Liver (tissue), 9 donors: Measurements from ENCODE around the gene DZIP3. TPM values are rescaled to one million over a fixed set of nuclear protein-coding genes. Genes with fewer than 3 reads are reported as not detected.
"Not testable (repeated sequence)": the region's sequence is repeated elsewhere in the genome, so short reads cannot be mapped to it uniquely, and the experiment has no call there.

Experiments used
- DNase-seq: peaks from one replicate; pipeline ENCODE4 v3.0.0-alpha.2; 2017; ENCODE audit warnings: low spot score
- H3K27ac ChIP-seq, 2 donors: one replicate each; pipeline ENCODE4 v1.7.0; 2013; ENCODE audit warnings: inconsistent platforms in 2 of 2, low read length in 2 of 2, control low read depth in 1 of 2, low read depth in 1 of 2, mild to moderate bottlenecking in 1 of 2
- H3K27me3 ChIP-seq, 4 donors: one replicate each; pipeline versions ENCODE4 v1.6.1 to v1.7.0; 2013; ENCODE audit warnings: low read length in 3 of 4, inconsistent platforms in 1 of 4, mild to moderate bottlenecking in 1 of 4, moderate library complexity in 1 of 4; ENCODE audit not compliant: control insufficient read depth in 4 of 4, insufficient read depth in 4 of 4
- H3K36me3 ChIP-seq, 4 donors: one replicate each; pipeline versions ENCODE4 v1.6.1 to v1.7.0; 2013; ENCODE audit warnings: low read length in 3 of 4, mild to moderate bottlenecking in 3 of 4, low read depth in 1 of 4, moderate library complexity in 1 of 4; ENCODE audit not compliant: control insufficient read depth in 4 of 4, insufficient read depth in 3 of 4
- H3K4me1 ChIP-seq, 4 donors: one replicate each; pipeline versions ENCODE4 v1.6.1 to v1.7.0; 2013; ENCODE audit warnings: low read length in 3 of 4, mild to moderate bottlenecking in 3 of 4, moderate library complexity in 1 of 4; ENCODE audit not compliant: control insufficient read depth in 4 of 4, insufficient read depth in 4 of 4
- H3K4me3 ChIP-seq, 3 donors: one replicate each; pipeline versions ENCODE4 v1.6.1 to v1.7.0; 2013; ENCODE audit warnings: low read length in 3 of 3, control low read depth in 1 of 3, low read depth in 1 of 3, mild to moderate bottlenecking in 1 of 3
- H3K9ac ChIP-seq, 2 donors: one replicate each; pipeline ENCODE4 v1.7.0; 2013; ENCODE audit warnings: low read length in 2 of 2, mild to moderate bottlenecking in 2 of 2, moderate library complexity in 2 of 2, control low read depth in 1 of 2, low read depth in 1 of 2
- H3K9me3 ChIP-seq, 4 donors: one replicate each; pipeline versions ENCODE4 v1.6.1 to v1.7.0; 2013; ENCODE audit warnings: low read length in 3 of 4; ENCODE audit not compliant: control insufficient read depth in 4 of 4
- ATF3 ChIP-seq: IDR thresholded peaks from 2 replicates; pipeline ENCODE4 v1.6.1; 2016; ENCODE audit warnings: antibody characterized with exemption
- CTCF ChIP-seq: fragments of 150-350 bp; IDR thresholded peaks from 2 replicates; pipeline ENCODE4 v1.5.1; 2017; ENCODE audit warnings: improper control_type of control experiment, low read depth, low read length; ENCODE audit not compliant: missing input control
- EGR1 ChIP-seq, 2 donors: IDR thresholded peaks; 2 replicates each; pipeline ENCODE4 v1.6.1; 2016 to 2018; ENCODE audit warnings: antibody characterized with exemption in 2 of 2, low read depth in 2 of 2
- FOXA1 ChIP-seq: IDR thresholded peaks from 2 replicates; pipeline ENCODE4 v1.6.1; 2016; ENCODE audit warnings: antibody characterized with exemption
- FOXA2 ChIP-seq: IDR thresholded peaks from 2 replicates; pipeline ENCODE4 v1.6.1; 2016; ENCODE audit warnings: antibody characterized with exemption
- GABPA ChIP-seq, 2 donors: IDR thresholded peaks in 1 of 2; conservative IDR thresholded peaks in 1 of 2; 2 replicates each; pipeline ENCODE4 v1.6.1; 2016; ENCODE audit warnings: antibody characterized with exemption in 2 of 2, mild to moderate bottlenecking in 1 of 2, moderate library complexity in 1 of 2
- HNF4A ChIP-seq, 2 donors: conservative IDR thresholded peaks; 2 replicates each; pipeline ENCODE4 v1.6.1; 2016; ENCODE audit warnings: antibody characterized with exemption in 2 of 2, mild to moderate bottlenecking in 2 of 2
- HNF4G ChIP-seq: IDR thresholded peaks from 2 replicates; pipeline ENCODE4 v1.6.1; 2016; ENCODE audit warnings: antibody characterized with exemption
- JUND ChIP-seq, 2 donors: IDR thresholded peaks; 2 replicates each; pipeline ENCODE4 v1.6.1; 2016; ENCODE audit warnings: antibody characterized with exemption in 2 of 2
- NR2F2 ChIP-seq: IDR thresholded peaks from 2 replicates; pipeline ENCODE4 v1.6.1; 2016; ENCODE audit warnings: antibody characterized with exemption
- RAD21 ChIP-seq, 2 donors: IDR thresholded peaks; 2 replicates each; pipeline ENCODE4 v1.6.1; 2016; ENCODE audit warnings: antibody characterized with exemption in 2 of 2, mild to moderate bottlenecking in 2 of 2
- RXRA ChIP-seq, 2 donors: IDR thresholded peaks; 2 replicates each; pipeline ENCODE4 v1.6.1; 2017 to 2018; ENCODE audit warnings: antibody characterized with exemption in 2 of 2, mild to moderate bottlenecking in 1 of 2
- SP1 ChIP-seq: IDR thresholded peaks from 2 replicates; pipeline ENCODE4 v1.6.1; 2018; ENCODE audit warnings: antibody characterized with exemption, mild to moderate bottlenecking
- TAF1 ChIP-seq: conservative IDR thresholded peaks from 2 replicates; pipeline ENCODE4 v1.6.1; 2016; ENCODE audit warnings: antibody characterized with exemption, mild to moderate bottlenecking
- YY1 ChIP-seq: IDR thresholded peaks from 2 replicates; pipeline ENCODE4 v1.6.1; 2016; ENCODE audit warnings: antibody characterized with exemption, mild to moderate bottlenecking
- ZBTB33 ChIP-seq: IDR thresholded peaks from 2 replicates; pipeline ENCODE4 v1.6.1; 2016; ENCODE audit warnings: antibody characterized with exemption
- WGBS: extraction: QIAGEN DNeasy Blood & Tissue Kit; methylation state at CpG from one replicate; pipeline ENCODE4 v1.1.7; 2013; 5-methylcytosine and 5-hydroxymethylcytosine counted together
- polyA plus RNA-seq, 2 donors: library from polyadenylated mRNA; stranded (reverse) in 1 of 2; unstranded in 1 of 2; fragments of 200-250 nt in 1 of 2; fragments of >200 nt in 1 of 2; fragmentation: Nextera tagmentation in 1 of 2; extraction: Ambion mirVana in 1 of 2; gene quantifications; one replicate each; pipeline versions ENCODE4 v1.2.1 to v1.2.3, GENCODE V29; 2013 to 2015
- total RNA-seq, 2 donors: library from RNA; depleted of rRNA; stranded (reverse); fragments of >200 nt; gene quantifications; one replicate each; pipeline ENCODE4 v1.2.3, GENCODE V29; 2014
- TF ChIP-seq, protein P1 (sequence below): IDR thresholded peaks from 2 replicates; pipeline ENCODE4 v1.6.1; 2016; ENCODE audit warnings: antibody characterized with exemption, mild to moderate bottlenecking
- TF ChIP-seq, protein P2 (sequence below): IDR thresholded peaks from 2 replicates; pipeline ENCODE4 v1.6.1; 2016; ENCODE audit warnings: antibody characterized with exemption
- donor health status: healthy.
- donor health status: healthy.
- donor health status: healthy.
- donor health status: healthy.
- donor health status: healthy.

Gene DZIP3
- total and polyA plus RNA-seq, 4 donors, result 1.0 to 13.9 (median 2.7) TPM

- 99% methylated on average over 1 of the region's 1 CpG for WGBS
- H3K4me1 ChIP-seq, result no peaks in the 10 kb centered on the region
- H3K9me3 ChIP-seq, result no peaks in the 10 kb centered on the region
- no peak overlapping the region for H3K9ac ChIP-seq
- DNase-seq, result no peak
- no peak for TF ChIP-seq RXRA (IDR thresholded peaks at IDR 0.05)
- TF ChIP-seq, protein P1, sequence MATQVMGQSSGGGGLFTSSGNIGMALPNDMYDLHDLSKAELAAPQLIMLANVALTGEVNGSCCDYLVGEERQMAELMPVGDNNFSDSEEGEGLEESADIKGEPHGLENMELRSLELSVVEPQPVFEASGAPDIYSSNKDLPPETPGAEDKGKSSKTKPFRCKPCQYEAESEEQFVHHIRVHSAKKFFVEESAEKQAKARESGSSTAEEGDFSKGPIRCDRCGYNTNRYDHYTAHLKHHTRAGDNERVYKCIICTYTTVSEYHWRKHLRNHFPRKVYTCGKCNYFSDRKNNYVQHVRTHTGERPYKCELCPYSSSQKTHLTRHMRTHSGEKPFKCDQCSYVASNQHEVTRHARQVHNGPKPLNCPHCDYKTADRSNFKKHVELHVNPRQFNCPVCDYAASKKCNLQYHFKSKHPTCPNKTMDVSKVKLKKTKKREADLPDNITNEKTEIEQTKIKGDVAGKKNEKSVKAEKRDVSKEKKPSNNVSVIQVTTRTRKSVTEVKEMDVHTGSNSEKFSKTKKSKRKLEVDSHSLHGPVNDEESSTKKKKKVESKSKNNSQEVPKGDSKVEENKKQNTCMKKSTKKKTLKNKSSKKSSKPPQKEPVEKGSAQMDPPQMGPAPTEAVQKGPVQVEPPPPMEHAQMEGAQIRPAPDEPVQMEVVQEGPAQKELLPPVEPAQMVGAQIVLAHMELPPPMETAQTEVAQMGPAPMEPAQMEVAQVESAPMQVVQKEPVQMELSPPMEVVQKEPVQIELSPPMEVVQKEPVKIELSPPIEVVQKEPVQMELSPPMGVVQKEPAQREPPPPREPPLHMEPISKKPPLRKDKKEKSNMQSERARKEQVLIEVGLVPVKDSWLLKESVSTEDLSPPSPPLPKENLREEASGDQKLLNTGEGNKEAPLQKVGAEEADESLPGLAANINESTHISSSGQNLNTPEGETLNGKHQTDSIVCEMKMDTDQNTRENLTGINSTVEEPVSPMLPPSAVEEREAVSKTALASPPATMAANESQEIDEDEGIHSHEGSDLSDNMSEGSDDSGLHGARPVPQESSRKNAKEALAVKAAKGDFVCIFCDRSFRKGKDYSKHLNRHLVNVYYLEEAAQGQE, result no peak
- no peak for TF ChIP-seq YY1
- no peak for TF ChIP-seq FOXA1
- TF ChIP-seq, protein P2, sequence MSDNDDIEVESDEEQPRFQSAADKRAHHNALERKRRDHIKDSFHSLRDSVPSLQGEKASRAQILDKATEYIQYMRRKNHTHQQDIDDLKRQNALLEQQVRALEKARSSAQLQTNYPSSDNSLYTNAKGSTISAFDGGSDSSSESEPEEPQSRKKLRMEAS, result no peak
- TF ChIP-seq HNF4A (conservative IDR thresholded peaks at IDR 0.05), result no peak
- H3K36me3 ChIP-seq, result peaks cover 0 to 3% (median 2%) of the 10 kb centered on the region in 4 donors
- H3K27me3 ChIP-seq, result no peaks in the 10 kb centered on the region
- no peak overlapping the region for H3K27ac ChIP-seq
- H3K4me3 ChIP-seq, result no peak overlapping the region
These were observed 21.1 kb downstream of the DZIP3 start for GRCh38 chr3:108610651-108611050.

GRCh38 chr3:108616090-108616489 is 26.6 kb downstream of the DZIP3 start:
- not testable (repeated sequence) for H3K4me1 ChIP-seq, H3K36me3 ChIP-seq, H3K9ac ChIP-seq, H3K9me3 ChIP-seq, H3K27ac ChIP-seq, DNase-seq, H3K4me3 ChIP-seq, H3K27me3 ChIP-seq
- 99% methylated on average over 8 of the region's 8 CpGs for WGBS

DNA sequence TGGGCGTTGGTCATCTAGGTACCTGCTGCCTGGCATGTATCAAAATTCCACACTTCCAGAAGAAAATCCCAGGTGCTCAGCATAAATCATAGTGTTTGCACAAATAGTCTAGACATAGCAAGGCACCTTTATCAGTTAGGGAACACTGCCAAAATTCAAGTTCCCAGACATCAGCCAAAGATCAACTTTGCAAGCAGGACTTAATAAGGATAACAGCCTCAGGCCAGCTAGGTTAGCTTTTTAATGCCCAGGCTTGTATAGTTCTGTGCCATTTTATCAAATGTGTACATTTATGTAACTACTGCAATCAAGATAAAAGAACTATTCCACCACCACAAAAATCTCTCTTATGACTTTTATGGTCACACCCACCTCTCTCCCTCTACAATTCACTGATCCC is 30.7 kb downstream of the DZIP3 start:
- DNase-seq, result no peak
- Histone ChIP-seq H3K27ac (no peak overlapping the region), H3K4me1 (peaks cover 0 to 5% (median 2%) of the 10 kb centered on the region in 4 donors), H3K27me3 (no peaks in the 10 kb centered on the region), H3K36me3 (no peaks in the 10 kb centered on the region), H3K4me3 (no peak overlapping the region), H3K9ac (no peak overlapping the region), H3K9me3 (no peaks in the 10 kb centered on the region)
- 85% methylated on average over 1 of the region's 1 CpG for WGBS
- TF ChIP-seq NR2F2, result no peak
- no peak for TF ChIP-seq HNF4A (conservative IDR thresholded peaks at IDR 0.05)
- no peak for TF ChIP-seq JUND (IDR thresholded peaks at IDR 0.05)
- TF ChIP-seq CTCF, result no peak
- no peak for TF ChIP-seq RAD21 (IDR thresholded peaks at IDR 0.05)
- TF ChIP-seq EGR1 (IDR thresholded peaks at IDR 0.05; ENCODE audit: low read depth in 2 of 2), result no peak
- TF ChIP-seq ZBTB33, result no peak
- no peak for TF ChIP-seq SP1
- no peak for TF ChIP-seq GABPA (IDR thresholded peaks at IDR 0.05 in 1 of 2, conservative IDR thresholded peaks at IDR 0.05 in 1 of 2)
- no peak for TF ChIP-seq FOXA1
- no peak for TF ChIP-seq YY1
- TF ChIP-seq ATF3, result no peak
- TF ChIP-seq, protein P1, result no peak
- no peak for TF ChIP-seq FOXA2
- TF ChIP-seq RXRA (IDR thresholded peaks at IDR 0.05), result no peak
- TF ChIP-seq TAF1, result no peak
- TF ChIP-seq HNF4G, result no peak
